Left ventricle myocardium inferior (tissue), 1 donor: ENCODE results near the gene C10orf143. TPM values are rescaled to one million over a fixed set of nuclear protein-coding genes. Genes with fewer than 3 reads are reported as not detected.
A peak's percentile ranks its signal among the peaks of the same experiment; 100 is the strongest.

Experiments used
- DNase-seq: peaks from one replicate; pipeline ENCODE4 v3.0.0-alpha.2; 2020
- H3K27ac ChIP-seq: fragments of 200-600 bp; replicated peaks from 2 replicates; pipeline ENCODE4 v1.8.0; 2021
- H3K27me3 ChIP-seq: fragments of 200-600 bp; 2 replicates; pipeline ENCODE4 v1.8.0; 2021; ENCODE audit warnings: low read depth
- H3K36me3 ChIP-seq: fragments of 200-600 bp; 2 replicates; pipeline ENCODE4 v1.8.0; 2021
- H3K4me1 ChIP-seq: fragments of 200-600 bp; 2 replicates; pipeline ENCODE4 v1.8.0; 2021
- H3K4me3 ChIP-seq: fragments of 200-600 bp; 2 replicates; pipeline ENCODE4 v1.8.0; 2021; ENCODE audit warnings: mild to moderate bottlenecking, moderate library complexity
- H3K9me3 ChIP-seq: fragments of 200-600 bp; replicated peaks from 2 replicates; pipeline ENCODE4 v1.8.0; 2021
- intact Hi-C: fragments of 100-400 bp; cut with micrococcal nuclease; formaldehyde crosslinking; loops from one replicate; pipeline ENCODE4 v1.11.0; 2022
- total RNA-seq: library from RNA; stranded (reverse); fragmentation: NEBNext Ultra II Directional; extraction: Animal tissue kit (Norgen Biotek cat#: 25700); gene quantifications from one replicate; pipeline ENCODE4 v1.2.1, GENCODE V29; 2021
- TF ChIP-seq, protein P1 (sequence below): fragments of 200-600 bp; IDR thresholded peaks from 2 replicates; pipeline ENCODE4 v1.8.0; 2021; ENCODE audit warnings: antibody characterized with exemption, mild to moderate bottlenecking, borderline replicate concordance
- donor health status: DM: no; HTN: yes; CAD: no; lungs with severe emphysema.

The C10orf143 gene
- total RNA-seq, 1 donor from 2014 or later, result 1.7 TPM

DNA sequence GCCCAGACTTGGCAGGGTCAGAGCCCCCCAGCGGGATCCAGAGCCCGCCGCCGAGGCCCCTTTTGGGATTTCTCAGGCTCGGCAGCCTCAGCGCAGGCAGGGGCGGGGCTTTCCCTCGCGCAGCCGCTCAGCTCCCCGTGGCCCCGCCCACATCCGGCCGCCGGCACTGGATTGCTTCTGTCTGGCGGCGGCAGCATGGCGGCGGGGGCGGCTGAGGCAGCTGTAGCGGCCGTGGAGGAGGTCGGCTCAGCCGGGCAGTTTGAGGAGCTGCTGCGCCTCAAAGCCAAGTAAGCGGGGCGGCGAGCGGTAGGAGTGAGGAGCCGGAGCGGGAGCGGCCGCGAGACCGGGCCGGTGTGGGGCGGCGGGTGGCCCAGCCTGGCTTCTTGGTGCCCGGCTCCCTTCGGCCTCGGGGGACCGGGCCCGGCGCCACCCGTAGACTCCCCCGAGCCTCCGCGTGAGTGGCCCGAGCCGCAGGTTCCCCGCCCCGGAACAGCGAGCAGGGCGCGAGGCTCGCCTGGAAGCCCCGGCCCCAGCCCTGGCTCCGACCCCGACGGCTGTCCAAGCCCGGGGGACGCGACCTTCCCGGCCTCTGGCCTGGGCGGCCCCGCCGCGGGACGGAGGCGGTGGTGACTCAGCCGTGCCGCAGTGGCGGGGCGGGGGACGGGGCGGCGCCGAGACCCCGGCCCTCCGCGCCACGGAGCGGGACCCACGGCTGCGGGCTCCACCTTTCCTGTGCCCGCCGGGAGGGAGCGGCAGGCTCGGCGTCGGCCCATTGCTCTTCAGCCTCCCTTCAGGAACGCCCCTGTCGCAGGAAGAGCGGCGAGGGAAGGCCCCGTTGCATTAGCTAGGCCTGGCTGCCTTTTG is 25.8 kb upstream of the C10orf143 start, which contains the start of gene GLRX3:
TSS of gene GLRX3 (plus strand) at position 166 of the 864 bp plus-strand sequence. CDS start at position 196, 30 bp downstream.
- H3K4me1 ChIP-seq, result peaks cover 54% of the 10 kb centered on the region
- DNase-seq, result peak; percentile 92
- intact Hi-C loops, result no loop called here
- TF ChIP-seq, protein P1, sequence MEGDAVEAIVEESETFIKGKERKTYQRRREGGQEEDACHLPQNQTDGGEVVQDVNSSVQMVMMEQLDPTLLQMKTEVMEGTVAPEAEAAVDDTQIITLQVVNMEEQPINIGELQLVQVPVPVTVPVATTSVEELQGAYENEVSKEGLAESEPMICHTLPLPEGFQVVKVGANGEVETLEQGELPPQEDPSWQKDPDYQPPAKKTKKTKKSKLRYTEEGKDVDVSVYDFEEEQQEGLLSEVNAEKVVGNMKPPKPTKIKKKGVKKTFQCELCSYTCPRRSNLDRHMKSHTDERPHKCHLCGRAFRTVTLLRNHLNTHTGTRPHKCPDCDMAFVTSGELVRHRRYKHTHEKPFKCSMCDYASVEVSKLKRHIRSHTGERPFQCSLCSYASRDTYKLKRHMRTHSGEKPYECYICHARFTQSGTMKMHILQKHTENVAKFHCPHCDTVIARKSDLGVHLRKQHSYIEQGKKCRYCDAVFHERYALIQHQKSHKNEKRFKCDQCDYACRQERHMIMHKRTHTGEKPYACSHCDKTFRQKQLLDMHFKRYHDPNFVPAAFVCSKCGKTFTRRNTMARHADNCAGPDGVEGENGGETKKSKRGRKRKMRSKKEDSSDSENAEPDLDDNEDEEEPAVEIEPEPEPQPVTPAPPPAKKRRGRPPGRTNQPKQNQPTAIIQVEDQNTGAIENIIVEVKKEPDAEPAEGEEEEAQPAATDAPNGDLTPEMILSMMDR, result no peak
- H3K9me3 ChIP-seq, result no peaks in the 10 kb centered on the region
- H3K27me3 ChIP-seq, result no peaks in the 10 kb centered on the region
- H3K4me3 ChIP-seq, result peak within 1 kb of the TSS; percentile 100
- peak within 1 kb of the TSS; percentile 96 for H3K27ac ChIP-seq
- no peaks in the 10 kb centered on the region for H3K36me3 ChIP-seq

DNA sequence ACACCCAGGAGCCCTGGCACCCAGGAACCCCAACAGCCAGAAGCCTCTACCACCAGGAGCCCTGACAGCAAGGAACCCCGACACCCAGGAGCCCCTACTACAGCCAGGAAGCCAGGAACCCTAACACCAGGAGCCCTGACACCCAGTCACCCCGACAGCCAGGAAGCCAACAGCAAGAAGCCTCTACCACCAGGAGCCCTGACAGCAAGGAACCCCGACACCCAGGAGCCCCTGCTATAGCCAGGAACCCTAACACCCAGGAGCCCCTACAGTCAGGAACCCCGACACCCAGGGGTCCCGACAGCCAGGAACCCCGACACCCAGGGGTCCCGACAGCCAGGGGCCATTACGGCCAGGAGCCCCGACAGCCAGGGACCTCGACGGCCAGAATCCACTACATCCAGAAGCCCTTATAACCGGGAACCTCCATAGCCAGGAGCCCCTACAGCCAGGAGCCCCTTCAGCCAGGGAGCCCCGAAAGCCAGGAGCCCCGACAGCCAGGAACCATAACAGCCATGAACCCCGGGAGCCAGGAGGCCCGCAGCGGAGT is 25.1 kb upstream of the C10orf143 start:
- H3K27me3 ChIP-seq, result no peaks in the 10 kb centered on the region
- H3K27ac ChIP-seq, result peak overlapping the region; percentile 96
- intact Hi-C loops, result no loop called here
- H3K4me1 ChIP-seq, result peaks cover 52% of the 10 kb centered on the region
- H3K4me3 ChIP-seq, result peak overlapping the region; percentile 100
- no peaks in the 10 kb centered on the region for H3K9me3 ChIP-seq
- H3K36me3 ChIP-seq, result no peaks in the 10 kb centered on the region
- DNase-seq, result peak; percentile 20
- TF ChIP-seq, protein P1, result no peak

DNA sequence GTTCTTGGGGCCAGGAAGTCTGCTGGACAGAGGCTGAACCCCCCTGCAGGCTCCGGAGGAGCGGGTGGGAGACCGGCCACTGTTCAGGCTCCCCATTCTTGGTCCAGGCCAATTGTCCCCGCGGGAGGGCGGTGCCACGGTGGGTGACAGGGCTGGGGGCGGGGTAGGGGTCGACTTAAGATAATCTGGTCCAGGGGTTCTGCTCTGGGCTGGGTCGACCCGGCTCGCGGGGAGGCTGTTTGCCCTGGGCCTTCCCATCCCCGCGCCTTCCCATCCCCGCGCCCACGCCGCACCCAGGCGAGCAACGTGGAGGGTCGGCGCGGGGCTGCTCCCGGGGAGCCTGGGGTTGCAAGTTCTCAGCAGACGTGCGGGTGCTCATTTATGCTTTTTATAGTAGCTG is 18.3 kb upstream of the C10orf143 start:
- TF ChIP-seq, protein P1, result no peak
- intact Hi-C loops, result no loop called here
- Histone ChIP-seq H3K36me3 (no peaks in the 10 kb centered on the region), H3K27me3 (peaks cover 25% of the 10 kb centered on the region), H3K9me3 (no peaks in the 10 kb centered on the region), H3K4me3 (no peak overlapping the region), H3K4me1 (peaks cover 8% of the 10 kb centered on the region), H3K27ac (no peak overlapping the region)
- no peak for DNase-seq

DNA sequence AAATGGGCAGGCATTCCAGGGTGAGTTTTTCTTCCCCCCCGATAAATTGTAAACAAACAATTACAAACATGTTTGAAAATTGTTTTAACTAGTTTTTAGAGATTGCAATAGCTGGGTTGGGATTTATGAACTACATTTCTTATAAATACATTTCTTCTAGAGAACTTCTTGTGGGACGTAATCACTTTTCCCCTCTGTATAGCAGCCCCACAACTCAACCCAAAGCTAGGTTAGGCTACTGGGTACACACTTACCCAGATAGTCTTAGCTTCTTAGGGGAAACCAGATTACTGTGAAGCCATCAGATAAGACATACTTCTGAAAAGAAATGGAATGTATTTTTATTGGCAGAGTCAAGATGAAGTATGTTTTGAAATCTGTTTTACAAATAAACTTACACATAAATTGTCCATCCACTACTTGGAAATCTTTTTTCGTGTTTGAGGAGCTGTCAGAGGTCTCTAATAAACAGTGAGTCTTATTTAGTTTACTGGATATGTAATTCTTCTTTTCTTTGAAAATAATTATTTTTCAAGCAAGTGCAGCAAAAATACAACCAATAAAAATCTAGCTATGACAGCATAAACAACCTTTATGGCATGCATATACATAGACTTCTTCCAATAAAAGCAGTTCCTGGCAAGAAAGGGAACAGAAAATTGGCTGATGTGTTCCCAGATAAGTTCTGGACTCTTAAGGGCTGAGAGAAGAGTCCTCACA is 17.6 kb upstream of the C10orf143 start:
- DNase-seq, result no peak
- TF ChIP-seq, protein P1, result no peak
- intact Hi-C loops, result no loop called here
- Histone ChIP-seq H3K27me3 (peaks cover 25% of the 10 kb centered on the region), H3K9me3 (no peaks in the 10 kb centered on the region), H3K27ac (no peak overlapping the region), H3K36me3 (no peaks in the 10 kb centered on the region), H3K4me3 (no peak overlapping the region), H3K4me1 (peaks cover 8% of the 10 kb centered on the region)

DNA sequence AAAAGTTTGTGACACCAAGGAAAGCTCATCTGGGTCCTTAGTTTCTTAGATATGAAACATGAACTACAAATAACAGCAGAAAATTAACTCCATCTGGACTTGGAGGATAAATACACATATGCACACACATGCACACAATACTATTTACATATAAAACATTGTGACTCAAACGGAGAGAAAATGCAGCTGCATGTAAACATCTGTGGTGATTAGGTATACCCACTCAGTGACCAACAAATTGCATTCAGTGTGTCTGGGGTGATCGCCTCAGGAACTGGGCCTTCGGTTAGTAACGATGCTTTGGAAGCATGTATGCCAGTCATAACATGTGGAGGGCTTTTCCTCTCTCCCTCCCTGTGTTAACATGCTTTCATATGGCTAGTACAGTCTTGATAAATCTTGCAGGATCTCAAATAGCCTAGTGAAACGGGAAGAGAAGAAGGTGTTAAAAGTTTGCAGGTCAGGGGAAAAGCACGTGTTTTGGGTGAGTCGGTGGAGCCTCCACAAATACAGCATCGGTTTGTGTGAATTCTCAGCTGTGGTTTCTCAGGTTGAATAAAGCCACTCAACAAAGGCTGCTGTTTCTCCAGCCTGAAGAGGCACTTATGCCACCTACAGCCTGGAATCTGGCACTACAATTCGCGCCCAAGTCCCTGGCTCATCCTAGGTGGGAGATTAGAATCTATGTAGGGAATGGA is 16.9 kb upstream of the C10orf143 start:
- intact Hi-C loops, result no loop called here

More for the DNA sequence above, 16.9 kb upstream of the C10orf143 start:
- no peak overlapping the region for H3K4me3 ChIP-seq
- peaks cover 25% of the 10 kb centered on the region for H3K27me3 ChIP-seq
- TF ChIP-seq, protein P1, result peak; percentile 79
- no peaks in the 10 kb centered on the region for H3K9me3 ChIP-seq
- H3K4me1 ChIP-seq, result peaks cover 8% of the 10 kb centered on the region
- H3K27ac ChIP-seq, result no peak overlapping the region
- no peaks in the 10 kb centered on the region for H3K36me3 ChIP-seq
- DNase-seq, result no peak
